HepG2 (cell line): ENCODE measurements around the gene CHDH. TPM values are rescaled to one million over a fixed set of nuclear protein-coding genes. Genes with fewer than 3 reads are reported as not detected.
A peak's percentile ranks its signal among the peaks of the same experiment; 100 is the strongest.

Source experiments
- ATAC-seq: fragments of 200-7000 bp; cut with Tn5 transposase; 3 replicates; pipeline ENCODE4 v1.9.1; 2020; ENCODE audit warnings: mild to moderate bottlenecking, moderate library complexity
- BruUV-seq: library from RNA; stranded (reverse); fragments of 400-500 nt; replicated peaks from 2 replicates; lab custom pipeline; 2021; lab: Mats Ljungman, UMichigan
- CTCF ChIA-PET: fragments of 300-600 bp; formaldehyde crosslinking; extraction: SDS; loops from one replicate; lab custom pipeline; 2021; ENCODE audit warnings: low total read pairs, inconsistent platforms, low intra/inter-chr PET ratio; lab: Yijun Ruan, JAX
- POLR2A ChIA-PET: fragments of 350-600 bp; sonication (Branson Sonifier 250); formaldehyde crosslinking; loops from one replicate; lab custom pipeline; 2020; ENCODE audit warnings: antibody characterized with exemption, inconsistent platforms; lab: Yijun Ruan, JAX
- DNase-seq: peaks from one replicate; pipeline ENCODE4 v3.0.0-alpha.2; 2015; ENCODE audit warnings: low spot score
- FAIRE-seq: peaks from 3 replicates; lab custom pipeline; 2011; peaks lifted over from hg19 to GRCh38; lab: Jason Lieb, UNC
- H2AFZ ChIP-seq: one replicate; pipeline ENCODE4 v1.6.1; 2011; ENCODE audit warnings: low read length, inconsistent platforms
- H3K27ac ChIP-seq: fragments of 300-600 bp; 3 replicates; pipeline ENCODE4 v1.8.0; 2011; ENCODE audit warnings: mixed run types, mild to moderate bottlenecking, mixed read lengths, low read length, inconsistent platforms; ENCODE audit not compliant: insufficient read depth; ENCODE audit errors: extremely low read length
- H3K27me3 ChIP-seq, 2 experiments: fragments of 200-600 bp in 1 of 2; 2 replicates in 1 of 2; 3 replicates in 1 of 2; pipeline versions ENCODE4 v1.6.0 to v1.8.0; 2011; ENCODE audit warnings: low read length in 2 of 2, mild to moderate bottlenecking in 2 of 2, moderate library complexity in 2 of 2, inconsistent platforms in 1 of 2; ENCODE audit not compliant: insufficient read depth in 2 of 2, control insufficient read depth in 1 of 2
- H3K36me3 ChIP-seq, 2 experiments: fragments of 200-600 bp in 1 of 2; replicated peaks in 1 of 2; 2 replicates in 1 of 2; 3 replicates in 1 of 2; pipeline versions ENCODE4 v1.5.1 to v1.8.0; 2011; ENCODE audit warnings: low read length in 2 of 2, inconsistent platforms in 1 of 2; ENCODE audit not compliant: insufficient read depth in 2 of 2, control insufficient read depth in 1 of 2
- H3K4me1 ChIP-seq: 2 replicates; pipeline ENCODE4 v1.5.1; 2012; ENCODE audit warnings: low read length, inconsistent platforms; ENCODE audit not compliant: insufficient read depth
- H3K4me2 ChIP-seq: 2 replicates; pipeline ENCODE4 v1.6.0; 2011; ENCODE audit warnings: low read depth, low read length, inconsistent platforms
- H3K4me3 ChIP-seq, 3 experiments: fragments of 200-600 bp in 1 of 3; sonication (generic), shearing (Covaris generic) in 1 of 3; replicated peaks in 1 of 3; 2 replicates each; pipeline ENCODE4 v1.5.1; 2011 to 2016; ENCODE audit warnings: low read length in 3 of 3, inconsistent platforms in 2 of 3, low read depth in 2 of 3, mild to moderate bottlenecking in 2 of 3, control low read depth in 1 of 3, mixed read lengths in 1 of 3; ENCODE audit not compliant: insufficient read depth in 1 of 3
- H3K79me2 ChIP-seq: one replicate; pipeline ENCODE4 v1.6.1; 2011; ENCODE audit warnings: low read length, inconsistent platforms; ENCODE audit not compliant: insufficient read depth
- H3K9ac ChIP-seq: 2 replicates; pipeline ENCODE4 v1.6.0; 2011; ENCODE audit warnings: mild to moderate bottlenecking, low read depth, low read length, inconsistent platforms; ENCODE audit not compliant: insufficient read depth
- H3K9me3 ChIP-seq: 2 replicates; pipeline ENCODE4 v1.5.1; 2012; ENCODE audit warnings: mild to moderate bottlenecking, low read length
- H4K20me1 ChIP-seq: 2 replicates; pipeline ENCODE4 v1.6.0; 2011; ENCODE audit warnings: inconsistent platforms, mild to moderate bottlenecking, low read length, moderate library complexity; ENCODE audit not compliant: insufficient read depth
- ATF7-NPFF ChIP-seq: sonication (generic); formaldehyde crosslinking; IDR thresholded peaks from 2 replicates; pipeline ENCODE4 v1.8.1; 2023; ENCODE audit warnings: mild to moderate bottlenecking, low read depth, missing genetic modification reagents, moderate library complexity
- CTCF ChIP-seq: sonication (generic); formaldehyde crosslinking; IDR thresholded peaks from 2 replicates; pipeline ENCODE4 v1.5.0; 2020; ENCODE audit warnings: mild to moderate bottlenecking, missing genetic modification reagents, moderate library complexity
- DRAP1 ChIP-seq: IDR thresholded peaks from 2 replicates; pipeline ENCODE4 v1.6.1; 2016; ENCODE audit warnings: missing genetic modification reagents, missing compliant biosample characterization
- FOSL2 ChIP-seq: sonication (generic); formaldehyde crosslinking; IDR thresholded peaks from 2 replicates; pipeline ENCODE4 v1.4.0; 2020; ENCODE audit warnings: missing genetic modification reagents
- HNRNPL ChIP-seq: fragments of 200-400 bp; formaldehyde crosslinking; IDR thresholded peaks from 2 replicates; pipeline ENCODE4 v1.6.1; 2017; ENCODE audit warnings: mild to moderate bottlenecking, low read depth, low read length
- MBNL3 ChIP-seq: fragments of 250-450 bp; sonication (Bioruptor Pico); conservative IDR thresholded peaks from 2 replicates; pipeline ENCODE4 v1.8.0; 2022; ENCODE audit warnings: mild to moderate bottlenecking, inconsistent platforms
- NFYC ChIP-seq: IDR thresholded peaks from 2 replicates; pipeline ENCODE4 v1.6.1; 2016; ENCODE audit warnings: missing genetic modification reagents, missing compliant biosample characterization
- POLR2A ChIP-seq, 2 experiments: IDR thresholded peaks; 2 replicates each; pipeline ENCODE4 v1.6.1; 2011; ENCODE audit warnings: low read depth in 2 of 2, low read length in 2 of 2, mild to moderate bottlenecking in 1 of 2, moderate library complexity in 1 of 2; ENCODE audit not compliant: insufficient read depth in 1 of 2
- REPIN1 ChIP-seq: sonication (generic); formaldehyde crosslinking; IDR thresholded peaks from 2 replicates; pipeline ENCODE4 v1.8.0; 2022; ENCODE audit warnings: missing genetic modification reagents, low read depth, mild to moderate bottlenecking, borderline replicate concordance
- TARDBP ChIP-seq: sonication (generic); formaldehyde crosslinking; IDR thresholded peaks from 2 replicates; pipeline ENCODE4 v1.8.0; 2022; ENCODE audit warnings: mild to moderate bottlenecking, missing genetic modification reagents
- TEAD3 ChIP-seq: optimal IDR thresholded peaks from 2 replicates; pipeline ENCODE3; 2016; ENCODE audit warnings: borderline replicate concordance
- XRCC5 ChIP-seq: fragments of 200-400 bp; formaldehyde crosslinking; optimal IDR thresholded peaks from 2 replicates; pipeline ENCODE3; 2017; ENCODE audit warnings: mild to moderate bottlenecking, low read length
- ZFP36L2 ChIP-seq: sonication (generic); formaldehyde crosslinking; IDR thresholded peaks from 2 replicates; pipeline ENCODE4 v1.4.0; 2020; ENCODE audit warnings: missing genetic modification reagents
- ZNF234 ChIP-seq: sonication (generic); formaldehyde crosslinking; conservative IDR thresholded peaks from 2 replicates; pipeline ENCODE4 v1.5.1; 2020; ENCODE audit warnings: mild to moderate bottlenecking, missing genetic modification reagents
- ZNF264 ChIP-seq: sonication (generic); formaldehyde crosslinking; IDR thresholded peaks from 2 replicates; pipeline ENCODE4 v1.4.0; 2020; ENCODE audit warnings: missing genetic modification reagents
- ZNF281 ChIP-seq: sonication (generic); formaldehyde crosslinking; IDR thresholded peaks from 2 replicates; pipeline ENCODE4 v1.4.0; 2020; ENCODE audit warnings: missing genetic modification reagents, borderline replicate concordance
- ZNF556 ChIP-seq: sonication (generic); formaldehyde crosslinking; IDR thresholded peaks from 2 replicates; pipeline ENCODE4 v1.4.0; 2020; ENCODE audit warnings: mild to moderate bottlenecking, missing genetic modification reagents, borderline replicate concordance
- WGBS: methylation state at CpG from one replicate; pipeline ENCODE4 v1.1.6; 2017; ENCODE audit warnings: low lambda C conversion rate; 5-methylcytosine and 5-hydroxymethylcytosine counted together
- in situ Hi-C: cut with HindIII; loops from 2 replicates; pipeline ENCODE4 v1.10.0; 2017; ENCODE audit warnings: low pct_unique_long_range_greater_than_20kb; ENCODE audit not compliant: extremely low pct_ligation_motif_present
- intact Hi-C: fragments of 100-400 bp; cut with micrococcal nuclease; formaldehyde crosslinking; loops from one replicate; pipeline ENCODE4 v1.10.0; 2022; ENCODE audit not compliant: unreplicated experiment
- polyA plus RNA-seq, 8 experiments: library from polyadenylated mRNA; depleted of rRNA in 3 of 8; stranded (reverse) in 7 of 8; unstranded in 1 of 8; fragments of >200 nt; fragmentation: Illumina TruSeq in 4 of 8; extraction: Trizol in 4 of 8; gene quantifications; 2 replicates each; pipeline versions ENCODE4 v1.2.1 to v1.2.3, GENCODE V29; 2011 to 2016; ENCODE audit warnings: low read depth in 4 of 8, missing spikeins in 1 of 8, mixed read lengths in 1 of 8; ENCODE audit not compliant: insufficient read depth in 1 of 8
- total RNA-seq, 5 experiments: library from RNA; depleted of rRNA; stranded (reverse); fragments of >200 nt; fragmentation: Illumina TruSeq; extraction: Trizol; gene quantifications; 2 replicates each; pipeline ENCODE4 v1.2.3, GENCODE V29; 2016; ENCODE audit warnings: low read depth in 1 of 5

Gene CHDH
- total and polyA plus RNA-seq, 2 of the 13 experiments (the other 11 are each of a cell fraction or from before 2014, with no cell fraction given) = 28.1 to 48.9 TPM

- ATAC-seq (peak; percentile 81), FAIRE-seq (peak; percentile 56), DNase-seq (peak; percentile 66)
- CTCF ChIA-PET = no interaction called here
- BruUV-seq = no TSS peak
- Histone ChIP-seq H3K27ac (peak overlapping the region; percentile 45), H3K9ac (no peak overlapping the region; the same call in 1 of the 2 replicates), H3K4me2 (peak overlapping the region; percentile 3; the same call in 1 of the 2 replicates), H3K4me1 (peaks cover 45% of the 10 kb centered on the region), H3K36me3 (peaks cover 52 to 82% of the 10 kb centered on the region in 2 experiments), H3K79me2 (no peaks in the 10 kb centered on the region), H2AFZ (no peak overlapping the region), H4K20me1 (peaks cover 18% of the 10 kb centered on the region), H3K4me3 (no peak overlapping the region), H3K9me3 (no peaks in the 10 kb centered on the region), H3K27me3 (no peaks in the 10 kb centered on the region)
- POLR2A ChIA-PET = interaction anchor here (1.1 to 12.1 kb wide), 3 partner anchors 18 to 29 kb away, joined by 6 to 156 read pairs (median 7); partner anchors contain the start of gene CHDH
- intact Hi-C loops = no loop called here
- in situ Hi-C loops = no loop called here
- WGBS = 45% methylated on average over 7 of the region's 14 CpGs
- TF ChIP-seq CTCF (0 out of 2 replicates have a peak, but pooled peaks have one; percentile 13), ZNF281 (CRISPR knock-in tag) (peak; percentile 30; the same call in 1 of the 2 replicates), NFYC (CRISPR knock-in tag) (no peak), HNRNPL (peak; percentile 67; the same call in 1 of the 2 replicates), ZFP36L2 (CRISPR knock-in tag) (no peak), MBNL3 (CRISPR knock-in tag) (no peak), ZNF556 (CRISPR knock-in tag) (no peak; the same call in 1 of the 2 replicates), TEAD3 (peak; percentile 46), ATF7-NPFF (CRISPR knock-in tag) (0 out of 2 replicates have a peak, but pooled peaks have one; percentile 57), XRCC5 (no peak), REPIN1 (CRISPR knock-in tag) (peak; percentile 75; the same call in 1 of the 2 replicates), DRAP1 (CRISPR knock-in tag) (0 out of 2 replicates have a peak, but pooled peaks have one; percentile 25), FOSL2 (CRISPR knock-in tag) (peak; percentile 27; the same call in 1 of the 2 replicates), POLR2A (IDR thresholded peaks at IDR 0.05; ENCODE audit: insufficient read depth in 1 of 2, low read depth in 2 of 2, low read length in 2 of 2) (peak in 1 of 2 experiments; percentile 51; a peak in 3 of 4 replicates), ZNF264 (CRISPR knock-in tag) (0 out of 2 replicates have a peak, but pooled peaks have one; percentile 35), TARDBP (CRISPR knock-in tag) (peak; percentile 59; the same call in 1 of the 2 replicates), ZNF234 (no peak)
Measured at GRCh38 chr3:53818221-53819162, 27.7 kb downstream of the CHDH start.
